Mesothelial cell of epicardium (in vitro differentiated cells): ENCODE measurements around the gene WNT8B. TPM values are rescaled to one million over a fixed set of nuclear protein-coding genes. Genes with fewer than 3 reads are reported as not detected.

Experiments
- DNase-seq, 2 experiments: peaks; one replicate each; pipeline ENCODE4 v3.0.0; 2021; ENCODE audit warnings: low spot score in 2 of 2; ENCODE audit not compliant: unreplicated experiment in 2 of 2
- H3K27ac Mint-ChIP-seq: 2 replicates; pipeline ENCODE4 v1.8.0; 2021; ENCODE audit warnings: mixed read lengths
- H3K27me3 Mint-ChIP-seq: 2 replicates; pipeline ENCODE4 v1.8.0; 2021; ENCODE audit warnings: low read depth, mixed read lengths
- H3K36me3 Mint-ChIP-seq: 2 replicates; pipeline ENCODE4 v1.8.0; 2021; ENCODE audit warnings: mixed read lengths
- H3K4me1 Mint-ChIP-seq: 2 replicates; pipeline ENCODE4 v1.8.0; 2021; ENCODE audit warnings: mixed read lengths
- H3K4me3 Mint-ChIP-seq: 2 replicates; pipeline ENCODE4 v1.8.0; 2021; ENCODE audit warnings: mild to moderate bottlenecking, moderate library complexity, mixed read lengths
- H3K9me3 Mint-ChIP-seq: 2 replicates; pipeline ENCODE4 v1.8.0; 2021; ENCODE audit warnings: mixed read lengths
- CTCF ChIP-seq: fragments of 200-600 bp; sonication (generic); IDR thresholded peaks from one replicate; pipeline ENCODE4 v1.5.0; 2021; ENCODE audit warnings: antibody characterized with exemption; ENCODE audit not compliant: unreplicated experiment
- total RNA-seq: library from RNA; stranded (reverse); gene quantifications from 3 replicates; pipeline ENCODE4 v1.2.1, GENCODE V29; 2021

WNT8B gene
- total RNA-seq, 1 donor from 2014 or later = 0.69 TPM

- Mint-ChIP-seq H3K4me1 (no peaks in the 10 kb centered on the region), H3K4me3 (no peak overlapping the region), H3K36me3 (no peaks in the 10 kb centered on the region), H3K27ac (no peak overlapping the region), H3K9me3 (peaks cover 2% of the 10 kb centered on the region), H3K27me3 (peaks cover 55% of the 10 kb centered on the region)
- no peak for TF ChIP-seq CTCF
- DNase-seq = no peak
These were observed 13.9 kb upstream of the WNT8B start for GRCh38 chr10:100448951-100449350.

GRCh38 chr10:100468322-100468721 lies 5.5 kb downstream of the WNT8B start:
- no peak for DNase-seq
- no peak overlapping the region for H3K4me3 Mint-ChIP-seq
- no peaks in the 10 kb centered on the region for H3K9me3 Mint-ChIP-seq
- H3K4me1 Mint-ChIP-seq = peaks cover 29% of the 10 kb centered on the region
- no peak for TF ChIP-seq CTCF
- peaks cover 74% of the 10 kb centered on the region for H3K27me3 Mint-ChIP-seq
- no peaks in the 10 kb centered on the region for H3K36me3 Mint-ChIP-seq
- H3K27ac Mint-ChIP-seq = no peak overlapping the region

GRCh38 chr10:100468978-100469377 lies 6.2 kb downstream of the WNT8B start:
- no peak for DNase-seq
- Mint-ChIP-seq H3K4me1 (peaks cover 29% of the 10 kb centered on the region), H3K27me3 (peaks cover 75% of the 10 kb centered on the region), H3K9me3 (no peaks in the 10 kb centered on the region), H3K36me3 (no peaks in the 10 kb centered on the region), H3K4me3 (no peak overlapping the region), H3K27ac (peak overlapping the region; percentile 35)
- TF ChIP-seq CTCF = no peak

- no peak for DNase-seq
- Mint-ChIP-seq H3K27me3 (peaks cover 74% of the 10 kb centered on the region), H3K9me3 (no peaks in the 10 kb centered on the region), H3K27ac (peak overlapping the region; percentile 35), H3K36me3 (no peaks in the 10 kb centered on the region), H3K4me1 (peaks cover 29% of the 10 kb centered on the region), H3K4me3 (no peak overlapping the region)
- no peak for TF ChIP-seq CTCF
These were observed 6.9 kb downstream of the WNT8B start for GRCh38 chr10:100469756-100470155.

- no peak for DNase-seq
- TF ChIP-seq CTCF = no peak
- Mint-ChIP-seq H3K4me3 (no peak overlapping the region), H3K27me3 (peaks cover 72% of the 10 kb centered on the region), H3K4me1 (peaks cover 26% of the 10 kb centered on the region), H3K36me3 (no peaks in the 10 kb centered on the region), H3K27ac (no peak overlapping the region), H3K9me3 (no peaks in the 10 kb centered on the region)
These were observed 7.6 kb downstream of the WNT8B start for GRCh38 chr10:100470367-100470766.

GRCh38 chr10:100477970-100478369 lies 15.2 kb downstream of the WNT8B start:
- H3K4me1 Mint-ChIP-seq = peaks cover 8% of the 10 kb centered on the region
- H3K4me3 Mint-ChIP-seq = no peak overlapping the region
- no peak overlapping the region for H3K27ac Mint-ChIP-seq
- no peak for TF ChIP-seq CTCF
- peaks cover 68% of the 10 kb centered on the region for H3K27me3 Mint-ChIP-seq
- H3K36me3 Mint-ChIP-seq = no peaks in the 10 kb centered on the region
- no peaks in the 10 kb centered on the region for H3K9me3 Mint-ChIP-seq
- no peak for DNase-seq
